HFF-Myc (cell line): ENCODE measurements around the gene ANKS3.

Experiments used
- DNase-seq: peaks from one replicate; pipeline ENCODE4 v3.0.0-alpha.2; 2011; ENCODE audit warnings: low read depth; ENCODE audit errors: extremely low read depth
- H3K4me3 ChIP-seq: replicated peaks from 2 replicates; pipeline ENCODE4 v1.5.1; 2011; ENCODE audit warnings: low read depth, mild to moderate bottlenecking, control low read depth, low read length
- CTCF ChIP-seq: IDR thresholded peaks from 2 replicates; pipeline ENCODE4 v1.5.1; 2012; ENCODE audit warnings: mild to moderate bottlenecking, low read depth, low read length, control low read depth; ENCODE audit errors: missing control alignments

The ANKS3 gene

GRCh38 chr16:4677390-4677789 lies 56.7 kb downstream of the ANKS3 start:
- H3K4me3 ChIP-seq = no peak overlapping the region
- TF ChIP-seq CTCF = no peak
- DNase-seq = no peak

GRCh38 chr16:4676831-4677230 lies 57.2 kb downstream of the ANKS3 start:
- no peak for DNase-seq
- H3K4me3 ChIP-seq = no peak overlapping the region
- no peak for TF ChIP-seq CTCF

- no peak overlapping the region for H3K4me3 ChIP-seq
- no peak for DNase-seq
- TF ChIP-seq CTCF = no peak
These were observed 57.9 kb downstream of the ANKS3 start for GRCh38 chr16:4675864-4676786.

GRCh38 chr16:4674926-4675530 lies 59.0 kb downstream of the ANKS3 start:
- TF ChIP-seq CTCF = no peak
- no peak overlapping the region for H3K4me3 ChIP-seq
- DNase-seq = no peak

GRCh38 chr16:4673387-4674046 lies 60.6 kb downstream of the ANKS3 start:
- no peak for TF ChIP-seq CTCF
- no peak for DNase-seq
- no peak overlapping the region for H3K4me3 ChIP-seq

- no peak for TF ChIP-seq CTCF
- H3K4me3 ChIP-seq = no peak overlapping the region
- DNase-seq = no peak
These were observed 65.6 kb downstream of the ANKS3 start for GRCh38 chr16:4668313-4668960.
